ENCODE results near the gene TBCCD1. TPM values are rescaled to one million over a fixed set of nuclear protein-coding genes. Genes with fewer than 3 reads are reported as not detected.

The TBCCD1 gene
- total and polyA plus RNA-seq, 12 donors, result 3.3 to 21.0 (median 9.4) TPM

DNA sequence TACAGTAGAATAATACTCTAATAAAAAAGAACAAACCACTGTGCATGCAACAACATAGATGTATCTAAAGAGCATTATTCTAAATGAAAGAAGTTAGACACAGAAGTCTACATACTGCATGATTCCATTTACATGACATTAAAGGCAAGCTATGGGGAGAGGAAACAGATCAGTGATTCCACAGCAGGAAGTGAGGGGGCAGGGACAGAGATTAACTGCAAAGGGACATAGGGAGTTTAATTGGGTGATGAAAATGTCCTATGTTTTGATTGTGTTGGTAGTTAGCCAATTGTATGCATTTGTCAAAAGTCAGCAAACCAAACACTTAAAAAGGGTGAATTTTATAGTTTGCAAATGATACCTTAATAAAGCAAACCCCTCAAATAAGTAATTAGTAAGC is 36.7 kb downstream of the TBCCD1 start:
- Histone ChIP-seq H3K9me3 (replicated peaks in 1 of 3) (no peaks in the 10 kb centered on the region), H3K27ac (no peak overlapping the region), H3K36me3 (replicated peaks in 1 of 2) (no peaks in the 10 kb centered on the region), H3K4me1 (replicated peaks in 1 of 2) (no peaks in the 10 kb centered on the region), H3K4me3 (no peak overlapping the region), H3K27me3 (no peaks in the 10 kb centered on the region)
- intact Hi-C loops (cut with DNase I), result loop anchor here in 1 of 2 donors (10.0 kb wide), 1 partner anchor 276 kb away; no protein-coding TSS in a partner anchor
- no peak for DNase-seq
- TF ChIP-seq, protein P1, sequence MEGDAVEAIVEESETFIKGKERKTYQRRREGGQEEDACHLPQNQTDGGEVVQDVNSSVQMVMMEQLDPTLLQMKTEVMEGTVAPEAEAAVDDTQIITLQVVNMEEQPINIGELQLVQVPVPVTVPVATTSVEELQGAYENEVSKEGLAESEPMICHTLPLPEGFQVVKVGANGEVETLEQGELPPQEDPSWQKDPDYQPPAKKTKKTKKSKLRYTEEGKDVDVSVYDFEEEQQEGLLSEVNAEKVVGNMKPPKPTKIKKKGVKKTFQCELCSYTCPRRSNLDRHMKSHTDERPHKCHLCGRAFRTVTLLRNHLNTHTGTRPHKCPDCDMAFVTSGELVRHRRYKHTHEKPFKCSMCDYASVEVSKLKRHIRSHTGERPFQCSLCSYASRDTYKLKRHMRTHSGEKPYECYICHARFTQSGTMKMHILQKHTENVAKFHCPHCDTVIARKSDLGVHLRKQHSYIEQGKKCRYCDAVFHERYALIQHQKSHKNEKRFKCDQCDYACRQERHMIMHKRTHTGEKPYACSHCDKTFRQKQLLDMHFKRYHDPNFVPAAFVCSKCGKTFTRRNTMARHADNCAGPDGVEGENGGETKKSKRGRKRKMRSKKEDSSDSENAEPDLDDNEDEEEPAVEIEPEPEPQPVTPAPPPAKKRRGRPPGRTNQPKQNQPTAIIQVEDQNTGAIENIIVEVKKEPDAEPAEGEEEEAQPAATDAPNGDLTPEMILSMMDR (IDR thresholded peaks at IDR 0.05), result no peak
- no peak for TF ChIP-seq POLR2A (IDR thresholded peaks at IDR 0.05)

DNA sequence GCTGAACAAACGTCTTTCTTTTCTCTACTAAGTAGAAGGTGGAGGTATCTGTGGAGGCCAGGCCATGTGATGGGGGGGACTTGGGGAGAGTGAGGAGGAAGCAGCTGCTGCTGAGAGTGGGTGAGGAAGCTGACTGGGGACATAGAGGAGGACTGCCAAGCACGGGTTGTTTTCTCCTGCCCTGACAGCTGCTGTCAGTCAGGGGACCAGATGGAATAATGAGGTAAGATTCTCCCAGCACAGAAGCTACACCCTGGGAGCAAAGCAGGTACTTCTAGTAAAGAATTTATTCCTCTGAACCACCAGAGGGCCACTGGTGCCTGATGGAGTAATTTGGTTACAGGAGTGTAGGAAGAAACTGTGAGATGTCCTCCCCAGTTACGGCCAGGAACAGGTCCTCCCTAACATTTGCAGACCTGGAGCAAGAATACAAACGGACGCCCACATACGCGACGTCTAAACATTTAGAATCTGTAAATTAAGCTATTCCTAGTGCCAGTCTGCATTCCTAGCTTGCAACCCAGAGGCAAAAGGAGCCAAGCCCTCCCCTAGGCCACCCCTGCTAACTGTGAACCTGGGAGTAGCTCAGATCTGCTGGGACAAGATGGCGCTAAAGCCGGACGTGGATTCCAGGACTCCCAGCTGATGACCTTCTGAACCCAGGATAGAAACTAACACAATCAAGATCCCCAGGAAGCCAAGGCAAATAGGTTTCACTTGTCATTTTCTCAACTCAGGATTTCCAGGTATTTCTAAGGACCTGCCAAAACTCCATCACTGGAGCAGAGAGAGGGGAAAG is 37.7 kb downstream of the TBCCD1 start:
- Histone ChIP-seq H3K36me3 (replicated peaks in 1 of 2) (no peaks in the 10 kb centered on the region), H3K4me1 (replicated peaks in 1 of 2) (no peaks in the 10 kb centered on the region), H3K27me3 (no peaks in the 10 kb centered on the region), H3K27ac (no peak overlapping the region), H3K4me3 (no peak overlapping the region), H3K9me3 (replicated peaks in 1 of 3) (no peaks in the 10 kb centered on the region)
- intact Hi-C loops (cut with DNase I), result no loop called here
- DNase-seq, result no peak
- TF ChIP-seq, protein P1 (IDR thresholded peaks at IDR 0.05), result no peak
- TF ChIP-seq POLR2A (IDR thresholded peaks at IDR 0.05), result no peak
- 73 to 86% (median 77%) methylated on average over 11 of the region's 11 CpGs for WGBS, 4 donors

DNA sequence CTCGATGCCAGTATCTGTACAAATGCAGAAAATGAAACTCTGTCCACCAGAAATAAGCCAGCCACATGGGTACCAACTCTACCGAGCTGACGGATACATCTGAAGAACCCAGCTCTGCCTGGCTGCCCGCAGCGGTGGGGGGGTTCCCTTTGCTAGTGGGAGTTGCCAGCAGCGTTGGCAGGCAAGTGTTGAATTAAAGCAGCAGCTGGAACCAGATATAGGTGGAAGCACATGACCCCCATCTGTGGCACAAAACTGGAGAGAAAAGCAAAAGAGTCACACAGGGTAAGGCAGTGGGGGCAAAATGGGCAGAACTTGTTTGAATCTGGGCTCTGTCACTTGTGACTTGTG is 40.9 kb downstream of the TBCCD1 start:
- intact Hi-C loops (cut with DNase I), result no loop called here
- Histone ChIP-seq H3K9me3 (replicated peaks in 1 of 3) (no peaks in the 10 kb centered on the region), H3K27me3 (peaks cover 6% of the 10 kb centered on the region), H3K4me3 (no peak overlapping the region), H3K4me1 (replicated peaks in 1 of 2) (no peaks in the 10 kb centered on the region), H3K27ac (no peak overlapping the region), H3K36me3 (replicated peaks in 1 of 2) (no peaks in the 10 kb centered on the region)
- DNase-seq, result no peak
- TF ChIP-seq POLR2A (IDR thresholded peaks at IDR 0.05), result no peak
- 72 to 80% (median 76%) methylated on average over 6 of the region's 6 CpGs for WGBS, 4 donors

DNA sequence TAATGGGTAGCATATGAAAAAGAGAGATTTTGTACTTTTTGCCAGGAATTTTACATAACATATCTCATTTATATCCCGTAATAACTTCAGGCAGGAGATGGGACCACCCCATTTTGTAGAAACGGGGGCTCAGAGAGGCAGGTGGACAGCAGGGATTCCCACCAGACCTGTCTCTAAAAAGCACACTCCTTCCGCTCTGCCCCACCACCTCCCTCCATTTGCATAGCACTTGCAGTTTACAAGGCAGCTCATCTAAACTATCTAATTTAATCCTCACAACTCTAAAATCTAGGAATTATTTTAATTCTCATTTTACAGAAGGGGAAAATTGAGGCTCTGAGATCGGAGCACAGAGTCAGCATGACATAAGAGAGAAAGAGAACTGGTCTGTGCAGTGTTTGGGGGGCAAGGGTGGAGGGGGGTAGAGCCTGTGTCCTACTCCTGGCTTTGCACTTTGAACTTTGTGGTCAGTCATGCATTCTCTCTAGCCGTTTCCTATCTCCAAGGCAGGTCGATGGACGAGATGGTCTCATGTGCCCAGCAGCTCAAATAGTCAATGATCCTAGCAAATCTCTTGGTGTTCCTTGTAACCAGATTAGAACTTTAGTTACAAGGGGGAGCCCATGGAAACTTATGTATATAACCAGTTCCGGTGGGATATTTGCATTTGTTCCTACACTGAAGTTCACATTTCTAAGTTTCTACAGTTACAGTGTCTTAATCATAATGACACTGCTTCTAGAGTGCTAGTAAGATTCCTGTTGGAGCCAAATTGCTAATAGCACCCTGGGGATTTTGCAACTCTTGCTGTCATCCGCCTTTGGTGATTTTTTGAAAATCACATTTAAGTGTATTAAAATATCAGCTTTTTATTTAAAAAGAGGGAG is 41.5 kb downstream of the TBCCD1 start:
- Histone ChIP-seq H3K27ac (no peak overlapping the region), H3K36me3 (replicated peaks in 1 of 2) (no peaks in the 10 kb centered on the region), H3K9me3 (replicated peaks in 1 of 3) (no peaks in the 10 kb centered on the region), H3K4me1 (replicated peaks in 1 of 2) (no peaks in the 10 kb centered on the region), H3K27me3 (peaks cover 6% of the 10 kb centered on the region), H3K4me3 (no peak overlapping the region)
- no peak for DNase-seq
- intact Hi-C loops (cut with DNase I), result no loop called here
- no peak for TF ChIP-seq POLR2A (IDR thresholded peaks at IDR 0.05)
- WGBS, 4 donors, result 62 to 69% (median 63%) methylated on average over 9 of the region's 9 CpGs

DNA sequence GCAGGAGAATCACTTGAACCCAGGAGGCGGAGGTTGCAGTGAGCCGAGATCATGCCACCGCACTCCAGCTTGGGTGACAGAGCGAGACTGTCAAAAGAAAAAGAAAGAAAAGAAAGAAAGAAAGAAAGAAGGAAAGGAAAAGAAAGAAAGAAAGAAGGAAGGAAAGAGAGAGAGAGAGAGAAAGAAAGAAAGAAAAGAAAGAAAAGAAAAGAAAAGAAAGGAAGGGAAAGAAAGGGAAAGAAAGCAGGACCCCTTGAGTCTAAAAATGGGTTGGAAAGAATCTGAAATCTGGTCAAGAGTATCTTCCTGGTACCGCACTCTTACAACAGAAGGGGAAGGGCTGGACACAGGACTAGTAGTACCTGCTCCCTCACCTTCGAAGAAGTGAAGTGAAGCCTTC is 42.5 kb downstream of the TBCCD1 start:
- peaks cover 6% of the 10 kb centered on the region for H3K27me3 ChIP-seq
- 89 to 95% (median 95%) methylated on average over 6 of the region's 6 CpGs for WGBS, 4 donors

More for the DNA sequence above, 42.5 kb downstream of the TBCCD1 start:
- intact Hi-C loops (cut with DNase I), result no loop called here
- DNase-seq, result no peak
- no peak overlapping the region for H3K4me3 ChIP-seq
- no peaks in the 10 kb centered on the region for H3K4me1 ChIP-seq (replicated peaks in 1 of 2)
- no peaks in the 10 kb centered on the region for H3K9me3 ChIP-seq (replicated peaks in 1 of 3)
- H3K36me3 ChIP-seq (replicated peaks in 1 of 2), result no peaks in the 10 kb centered on the region
- H3K27ac ChIP-seq, result no peak overlapping the region
- TF ChIP-seq, protein P1 (IDR thresholded peaks at IDR 0.05), result no peak
- TF ChIP-seq POLR2A (IDR thresholded peaks at IDR 0.05), result no peak
